Limb (tissue), 2 donors: ENCODE measurements around the gene ARMS2.

Experiments used
- DNase-seq, 2 donors: peaks; one replicate each; pipeline ENCODE4 v3.0.0-alpha.2; 2016; ENCODE audit errors: extremely low spot score in 2 of 2

Gene ARMS2

DNA sequence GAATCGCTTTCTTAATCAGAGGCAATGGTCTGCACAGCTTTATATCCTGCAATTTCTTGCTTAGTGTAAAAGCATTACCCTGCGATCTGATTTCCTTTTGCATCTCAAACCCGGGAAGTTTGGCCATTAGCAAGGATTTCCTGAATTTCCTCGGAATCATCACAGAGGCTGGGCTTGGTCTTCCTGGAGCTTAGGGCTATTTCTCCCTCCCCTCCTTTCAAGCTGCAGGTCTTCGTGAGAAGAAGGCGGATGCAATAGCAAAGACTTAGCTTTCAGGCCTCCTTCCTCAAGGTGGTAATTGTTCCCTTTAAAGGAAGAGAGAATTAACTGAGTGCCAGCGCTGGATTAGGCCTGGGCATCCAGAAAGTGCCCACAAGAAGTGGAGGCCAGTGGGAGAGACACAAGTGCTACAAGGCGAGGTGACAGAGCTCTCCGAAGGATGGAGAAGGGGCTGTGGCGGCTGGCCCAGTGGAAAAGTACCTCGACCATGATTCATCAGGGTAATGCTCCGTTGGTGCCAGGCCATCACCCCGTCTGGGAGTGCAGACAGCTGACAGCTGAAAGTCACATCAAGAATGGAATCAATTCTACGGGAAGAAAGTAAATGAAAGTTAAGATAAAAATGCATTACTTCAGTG, 4.0 kb upstream of the ARMS2 start:
- no peak for DNase-seq

GRCh38 chr10:122454071-122454470, 382 bp upstream of the ARMS2 start:
- DNase-seq: no peak

DNA sequence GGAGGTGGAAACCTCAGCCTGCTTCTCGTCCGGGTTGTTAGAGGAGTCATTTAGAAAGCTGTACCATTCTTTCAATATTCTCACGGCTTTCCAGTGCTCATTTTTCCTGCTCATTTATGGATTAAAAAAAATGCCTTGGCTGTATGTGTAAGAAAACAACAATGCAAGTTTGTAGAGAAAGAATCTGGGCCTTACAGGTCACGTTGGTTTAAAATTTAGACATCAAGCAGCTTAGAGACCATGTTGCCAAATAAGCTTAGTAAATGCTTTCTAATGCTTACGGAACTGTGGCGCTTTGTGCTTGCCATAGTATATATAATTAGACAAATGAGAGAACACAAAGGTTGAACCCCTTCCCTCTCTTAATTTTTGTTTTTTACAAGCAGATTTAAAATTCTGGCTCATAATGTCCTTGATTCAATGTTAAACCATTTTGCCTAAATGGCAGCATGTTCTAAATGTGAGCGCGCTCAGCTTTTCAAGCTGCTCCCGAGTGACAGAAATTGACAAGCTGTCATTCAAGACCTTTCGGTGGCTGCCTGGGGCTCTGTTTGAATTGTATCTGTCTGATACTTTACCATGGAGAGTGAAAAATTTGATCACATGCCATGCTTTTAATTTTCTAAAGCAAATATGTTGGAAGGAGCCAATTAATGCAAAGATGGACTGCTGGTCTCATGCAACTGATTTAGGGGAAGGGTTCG, 1.1 kb downstream of the ARMS2 start:
- DNase-seq: no peak

DNA sequence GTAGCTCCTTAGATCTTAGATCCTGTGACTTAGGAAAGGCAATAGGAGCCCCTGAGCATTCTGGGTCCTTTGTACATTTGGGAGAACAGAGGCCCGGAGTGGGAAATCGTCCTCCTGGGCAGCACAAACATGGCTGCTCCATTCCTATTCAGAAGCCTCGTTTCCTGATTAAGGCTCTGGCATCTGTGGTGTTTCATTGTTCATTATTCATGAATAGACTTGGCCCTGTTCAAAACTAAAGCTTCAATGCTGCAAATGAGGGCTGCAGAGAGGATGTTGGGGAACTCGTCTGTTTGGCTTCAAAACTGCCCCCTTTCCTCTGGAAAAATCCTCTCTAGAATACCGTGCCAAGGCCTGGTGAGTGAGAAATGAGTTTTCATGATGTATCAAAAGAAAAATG, 3.5 kb downstream of the ARMS2 start:
- DNase-seq: no peak

DNA sequence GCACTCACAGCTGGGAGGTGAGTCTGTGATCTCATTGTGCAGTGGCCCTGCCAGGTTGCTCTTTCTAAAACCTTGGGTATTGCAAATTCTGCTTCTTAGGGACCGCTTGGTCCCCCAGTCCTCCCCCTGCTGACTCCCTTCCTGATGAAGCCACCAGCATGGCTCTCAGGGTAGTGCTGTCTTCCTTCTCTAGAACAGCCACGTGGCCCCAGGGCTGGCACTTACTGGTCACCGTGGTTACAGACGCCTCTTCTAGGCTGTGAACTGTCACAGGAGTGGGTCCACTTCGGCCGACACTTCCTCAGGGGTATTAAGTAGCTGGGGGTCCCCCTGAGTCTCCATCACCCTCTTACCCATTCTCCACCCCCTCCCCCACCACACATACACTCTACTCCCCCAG, 4.2 kb downstream of the ARMS2 start:
- DNase-seq: no peak

DNA sequence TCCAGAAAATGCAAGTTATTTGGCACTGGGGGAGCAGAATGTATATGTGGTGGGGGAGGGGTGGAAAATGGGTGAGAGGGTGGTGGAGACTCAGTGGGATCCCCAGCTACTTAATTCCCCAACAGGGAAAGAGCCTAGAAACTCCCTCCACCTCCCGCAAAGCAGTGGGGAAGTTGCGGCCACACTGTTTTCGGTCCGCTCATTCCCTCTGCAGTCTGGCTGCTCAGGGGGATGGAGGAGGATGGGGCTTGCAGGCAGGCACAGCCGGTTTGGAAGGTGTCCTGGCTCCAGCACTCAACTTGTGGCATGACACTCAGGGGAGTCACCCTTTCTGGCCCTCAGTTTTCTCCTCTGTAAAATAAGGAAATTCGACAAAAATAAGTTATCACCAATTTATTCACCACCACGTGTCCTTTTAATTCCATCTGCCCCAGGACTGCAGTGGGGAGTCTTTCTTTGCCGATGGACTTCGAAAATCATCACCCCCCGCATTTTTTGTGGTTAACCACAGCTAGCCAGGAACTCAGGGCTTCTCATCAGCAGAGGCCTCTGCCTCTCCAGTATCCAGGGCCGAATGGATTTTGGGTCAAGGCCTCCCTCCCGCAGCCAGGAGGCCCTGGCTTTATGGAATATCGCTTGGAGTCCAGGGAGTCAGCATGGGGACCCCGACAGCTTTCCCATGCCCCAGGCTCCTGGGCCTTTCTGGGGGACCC, 5.3 kb downstream of the ARMS2 start:
- no peak for DNase-seq

GRCh38 chr10:122460891-122461293, 6.4 kb downstream of the ARMS2 start:
- no peak for DNase-seq

GRCh38 chr10:122461367-122461728, 6.9 kb downstream of the ARMS2 start, which contains the start of gene HTRA1:
HTRA1 (plus strand) TSS chr10:122461553; CDS start chr10:122461653, 100 bp downstream.
- DNase-seq: peak in 1 of 2 donors; percentile 78

- peak in 1 of 2 donors; percentile 56 for DNase-seq
Measured at GRCh38 chr10:122461729-122462532, 7.5 kb downstream of the ARMS2 start.

- peak in 1 of 2 donors; percentile 69 for DNase-seq
Measured at GRCh38 chr10:122462533-122463465, 8.3 kb downstream of the ARMS2 start.

- DNase-seq: no peak
Measured at GRCh38 chr10:122463466-122464249, 9.2 kb downstream of the ARMS2 start.

GRCh38 chr10:122464250-122464510, 9.7 kb downstream of the ARMS2 start:
- no peak for DNase-seq

GRCh38 chr10:122464586-122464985, 10.1 kb downstream of the ARMS2 start:
- no peak for DNase-seq

GRCh38 chr10:122465401-122466040, 11.1 kb downstream of the ARMS2 start:
- no peak for DNase-seq

- DNase-seq: no peak
Measured at GRCh38 chr10:122466951-122467381, 12.5 kb downstream of the ARMS2 start.

DNA sequence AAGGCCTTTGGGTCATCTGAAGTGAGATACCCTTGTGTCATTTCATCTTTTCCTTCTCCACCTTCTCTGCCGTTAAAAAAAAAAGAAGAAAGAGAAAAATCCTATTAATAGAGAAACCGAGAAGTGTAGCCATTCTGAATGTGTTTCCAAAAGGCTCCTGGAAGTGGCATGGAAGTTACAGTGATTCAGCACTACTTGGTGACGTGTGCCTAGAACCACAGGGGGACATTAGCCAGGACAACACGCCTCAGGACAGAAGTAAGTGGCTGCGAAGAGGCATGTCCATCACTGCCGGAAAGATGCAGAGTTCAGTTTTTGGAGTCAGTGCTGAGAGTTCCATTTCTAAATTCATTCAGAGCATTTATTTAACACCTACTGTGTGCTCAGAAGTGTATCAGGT, 13.2 kb downstream of the ARMS2 start:
- DNase-seq: no peak

- DNase-seq: no peak
Measured at GRCh38 chr10:122468307-122468925, 14.0 kb downstream of the ARMS2 start.

DNA sequence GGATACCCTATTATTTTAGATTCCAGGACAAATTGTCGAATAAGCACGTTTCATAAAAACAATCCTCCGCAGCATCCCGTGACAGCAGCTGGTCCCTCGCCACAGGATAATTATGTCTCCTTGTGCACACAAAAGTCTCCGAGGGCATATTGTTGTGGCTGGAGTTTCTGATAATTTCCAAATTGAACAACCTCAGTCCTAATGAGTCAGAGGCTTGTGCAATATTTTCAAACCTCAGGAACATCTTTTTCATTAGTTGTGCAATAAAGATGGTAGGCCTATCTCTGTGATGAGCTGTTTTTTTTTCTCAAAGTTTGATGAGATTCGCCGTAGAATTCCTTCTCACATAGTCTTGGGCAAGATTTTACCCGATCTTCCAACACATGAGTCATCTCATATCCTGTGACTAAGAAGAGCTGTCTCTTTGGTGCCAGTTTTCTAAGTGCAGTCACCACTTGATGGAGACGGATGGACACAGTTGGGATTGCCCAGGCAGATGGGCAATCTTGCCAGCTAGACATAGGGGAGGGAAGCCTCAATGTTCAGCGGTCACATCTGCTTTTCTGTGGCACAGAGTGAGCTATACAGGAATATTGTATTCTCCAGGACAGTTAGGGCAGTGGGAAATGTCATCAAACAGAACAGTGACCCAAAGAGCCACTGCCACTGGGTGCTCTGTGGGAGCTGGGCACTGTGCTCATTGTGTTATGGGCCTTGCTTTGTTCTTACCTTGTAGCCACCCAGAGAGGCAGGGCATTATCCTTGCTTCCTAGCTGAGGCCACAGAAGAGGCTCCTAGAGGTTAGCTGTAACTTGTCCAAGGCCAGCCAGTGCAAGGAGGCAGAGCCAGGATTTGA, 14.7 kb downstream of the ARMS2 start:
- DNase-seq: no peak
